Stimulated activated CD4-positive, alpha-beta T cell treated with anti-CD3 and anti-CD28 coated beads, Interleukin-4, amount 100 ng/mL, for 4 hours (primary cell): ENCODE results near the gene ARAP2.

ENCODE experiments used
- DNase-seq, 2 experiments: peaks; one replicate each; pipeline ENCODE4 v3.0.0-alpha.2; 2020

Gene ARAP2

DNA sequence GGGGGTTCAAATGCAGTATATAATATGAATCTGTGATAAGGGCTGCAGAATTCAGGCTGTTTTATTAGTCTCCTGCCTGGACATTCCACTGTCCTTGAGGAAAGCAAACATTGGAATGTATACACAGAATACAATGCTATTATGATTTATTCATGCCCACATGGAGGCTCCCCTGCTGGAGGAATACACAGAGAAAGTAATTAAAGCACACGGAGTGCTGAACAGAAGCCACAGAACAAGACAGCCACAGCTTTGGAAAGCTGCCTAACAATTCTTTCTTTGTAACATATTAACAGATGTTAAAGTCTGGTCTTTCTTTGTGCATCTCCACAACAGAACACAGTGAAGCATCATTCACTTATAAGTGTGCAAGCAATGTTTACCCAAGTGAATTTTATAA is 155.8 kb downstream of the ARAP2 start:
- DNase-seq = no peak

DNA sequence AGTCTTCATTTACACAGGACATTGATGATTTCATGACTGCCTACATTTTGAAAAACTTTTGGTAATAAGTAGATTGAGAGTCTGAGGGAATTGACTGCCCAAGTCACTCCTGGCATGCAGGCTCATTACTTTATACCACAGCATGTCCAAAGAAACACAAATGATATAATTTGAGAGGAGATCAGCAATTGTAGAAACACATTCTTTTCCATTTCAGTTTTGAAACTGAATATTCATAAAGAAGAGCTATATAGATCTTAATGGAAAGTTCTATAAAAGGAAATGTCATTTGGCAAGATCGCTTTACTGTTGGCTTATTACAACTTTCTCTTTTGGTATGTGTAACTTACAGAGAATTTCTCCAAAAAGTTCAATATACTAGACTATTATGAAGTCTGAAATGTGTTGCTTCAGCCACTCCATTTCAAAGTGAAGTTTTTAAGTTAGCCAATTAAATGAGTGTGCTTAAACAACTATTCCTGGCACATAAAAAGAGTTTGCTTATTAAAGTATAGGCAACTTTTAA is 158.0 kb downstream of the ARAP2 start:
- DNase-seq = no peak

DNA sequence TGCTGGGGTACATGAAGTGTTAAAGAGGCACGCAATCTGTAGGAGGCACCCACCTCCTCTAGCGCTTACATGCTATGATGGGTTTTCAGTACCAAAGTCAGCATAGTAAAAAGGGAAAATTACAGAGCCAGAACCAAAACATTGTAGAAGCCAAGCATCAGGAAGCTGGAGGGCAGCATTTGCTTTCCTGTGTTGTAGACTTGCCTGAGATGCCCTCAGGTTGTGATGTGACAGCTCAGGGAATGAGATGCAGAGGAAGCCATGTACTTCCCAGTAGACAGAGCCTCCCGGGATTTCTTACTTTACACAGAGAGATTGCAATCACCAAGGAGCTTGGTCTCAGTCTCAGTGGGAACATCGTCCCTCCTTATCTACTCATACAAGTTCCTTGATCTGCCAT is 161.5 kb downstream of the ARAP2 start:
- no peak for DNase-seq

DNA sequence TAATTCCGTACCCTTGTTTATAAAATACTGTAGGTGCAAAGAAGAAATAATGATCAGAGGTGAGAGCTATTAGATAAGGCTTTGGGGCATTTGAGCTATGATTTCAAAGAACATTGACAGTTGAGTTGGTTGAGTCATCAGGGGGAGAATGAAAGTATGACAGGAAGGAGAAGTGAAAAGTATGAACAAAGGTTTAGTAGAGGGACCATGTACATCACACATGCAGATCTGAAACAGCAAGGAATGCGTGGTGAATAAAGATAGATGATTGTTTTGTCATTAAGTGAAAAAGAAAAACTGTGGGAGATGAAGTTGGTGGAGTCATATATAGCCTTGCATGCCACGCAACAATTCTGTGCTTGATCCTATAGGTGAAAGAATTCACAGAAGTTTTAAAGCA is 163.1 kb downstream of the ARAP2 start:
- no peak for DNase-seq

DNA sequence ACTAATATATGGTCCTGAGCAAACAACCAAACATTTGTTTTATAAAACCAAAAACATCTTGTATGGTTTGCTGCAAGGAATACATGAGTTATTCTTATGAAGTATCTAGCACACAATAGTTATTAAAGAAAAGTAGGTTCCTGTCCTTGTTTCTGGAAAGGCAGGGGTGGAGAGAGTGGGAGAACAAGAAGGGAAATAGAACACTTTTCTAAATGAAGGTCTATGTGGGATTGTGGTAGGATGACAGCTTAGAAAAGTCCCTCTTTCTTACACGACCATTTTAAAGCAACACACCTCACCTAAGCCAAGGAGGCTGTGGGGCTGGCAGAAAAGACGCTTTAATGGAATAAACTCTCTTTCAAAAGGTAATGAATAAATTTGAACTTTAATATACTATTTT is 164.6 kb downstream of the ARAP2 start:
- no peak for DNase-seq

DNA sequence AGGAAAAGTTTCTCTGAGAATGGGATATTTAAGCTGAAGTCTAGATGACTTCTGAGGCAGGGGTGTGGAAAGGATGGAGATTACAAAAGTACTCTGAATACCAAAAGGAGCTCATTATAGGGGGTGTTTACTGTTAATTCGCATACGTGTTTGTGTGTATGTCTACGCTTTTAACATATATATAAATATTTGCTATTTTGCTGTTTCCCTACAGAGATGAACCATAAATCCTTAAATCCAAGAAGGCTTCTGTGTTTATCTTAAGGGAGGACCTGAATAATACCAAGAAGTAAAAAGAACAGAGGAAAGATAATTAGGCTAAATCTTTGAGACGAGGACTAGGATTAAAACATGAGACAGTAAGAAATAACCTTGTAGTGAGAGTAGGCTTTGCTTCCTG is 166.0 kb downstream of the ARAP2 start:
- DNase-seq = no peak

DNA sequence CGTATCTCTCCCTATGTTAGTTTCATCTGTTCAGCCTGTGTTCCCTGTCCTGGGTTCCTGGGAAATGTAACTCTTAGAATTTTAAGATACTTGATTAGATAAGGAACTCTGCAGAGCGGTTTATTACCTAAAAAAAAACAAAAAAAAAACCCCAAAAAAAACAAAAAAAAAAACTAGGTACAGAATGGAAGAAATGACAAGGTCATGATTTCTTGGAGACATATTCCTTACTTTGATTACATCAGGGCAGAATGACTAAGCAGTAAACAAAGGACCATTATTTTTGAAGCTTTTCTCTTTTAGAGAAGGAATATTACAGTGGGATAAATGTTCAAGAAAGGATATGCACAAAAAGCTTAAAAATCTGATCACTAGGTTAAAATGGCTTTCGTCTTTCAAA is 171.8 kb downstream of the ARAP2 start:
- DNase-seq = no peak

DNA sequence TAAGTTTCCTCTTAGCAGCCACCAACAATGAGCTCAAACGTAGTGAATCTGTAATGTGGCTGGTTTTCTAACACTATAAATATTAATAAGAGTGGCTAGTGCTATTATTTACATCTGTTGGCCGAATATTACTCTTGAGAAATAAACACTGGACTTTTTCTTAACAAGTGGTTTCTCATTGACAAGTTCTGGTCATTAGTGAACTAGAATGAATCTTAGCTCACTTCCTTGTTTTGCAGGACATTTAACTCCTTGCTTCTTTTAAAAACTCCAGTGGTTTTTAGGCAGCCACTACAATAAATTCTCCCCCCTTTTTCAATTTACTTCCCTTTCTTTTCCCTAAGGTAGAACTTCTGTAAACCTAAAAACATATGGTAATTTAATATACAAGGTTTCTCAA is 177.2 kb downstream of the ARAP2 start:
- no peak for DNase-seq

DNA sequence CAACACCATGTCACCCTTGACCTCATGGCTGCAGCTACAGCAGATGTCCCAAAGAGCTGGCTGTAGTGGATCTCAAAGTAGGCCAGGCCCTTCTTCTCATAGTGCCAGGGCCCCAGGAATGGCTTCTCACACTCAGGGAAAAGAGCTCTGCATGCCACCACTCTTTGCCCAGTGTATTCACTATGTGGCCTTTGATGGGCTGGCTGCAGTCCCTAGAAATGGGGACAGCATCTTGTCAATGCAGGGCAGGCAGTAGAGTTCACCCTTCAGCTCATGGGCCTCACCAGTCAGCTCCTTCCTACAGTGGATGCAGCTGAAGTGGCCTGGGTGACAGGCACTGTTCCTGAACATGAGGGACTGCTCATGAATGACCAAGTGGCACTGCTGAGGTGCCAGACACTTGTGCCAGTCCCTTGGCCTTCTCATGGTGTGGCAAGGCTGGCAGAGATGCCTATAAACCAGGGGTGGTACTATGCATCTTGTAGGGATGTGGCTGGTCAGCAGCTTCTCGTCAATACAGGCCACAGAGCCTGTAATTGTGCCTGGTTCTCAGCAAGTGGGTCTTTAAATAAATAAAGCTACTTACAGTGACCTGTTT is 178.9 kb downstream of the ARAP2 start:
- DNase-seq = no peak

DNA sequence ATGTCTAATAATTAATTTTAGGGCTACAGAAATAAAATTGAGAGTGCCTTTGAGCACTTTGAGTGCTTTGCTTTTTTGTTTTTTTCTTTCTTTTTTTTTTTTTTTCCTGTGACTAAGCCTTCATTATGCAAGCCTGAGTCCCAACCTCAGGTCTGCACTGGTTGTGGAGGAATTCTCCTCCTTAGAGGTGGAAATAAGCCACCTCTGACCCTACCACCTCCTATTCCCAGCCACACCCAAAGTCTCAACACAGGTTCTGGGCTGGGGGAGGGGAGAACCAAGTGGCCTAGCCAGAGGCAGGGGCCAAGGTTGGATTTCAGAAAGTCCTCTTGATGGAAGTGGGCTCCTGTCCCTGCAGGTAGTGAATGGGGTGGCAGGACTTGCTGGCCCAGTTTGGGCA is 180.2 kb downstream of the ARAP2 start:
- DNase-seq = no peak

DNA sequence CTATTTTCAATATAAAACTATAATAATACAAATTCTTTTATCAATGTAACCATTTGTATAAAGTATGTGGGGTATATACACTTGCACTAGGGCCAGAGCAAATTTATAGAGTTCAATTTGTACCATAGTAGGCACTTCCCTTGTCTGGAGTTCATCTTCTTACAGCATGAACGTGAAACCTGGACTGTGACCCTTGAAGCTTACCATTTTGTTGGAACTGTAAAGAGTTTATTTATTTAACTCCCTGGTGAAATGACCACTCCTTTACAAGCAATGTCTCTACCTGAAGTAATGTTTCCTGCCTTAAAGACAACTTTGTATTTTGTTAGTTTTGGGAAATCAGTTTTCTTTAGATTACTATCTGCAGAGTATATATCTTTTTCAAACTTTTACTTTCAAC is 188.2 kb downstream of the ARAP2 start:
- no peak for DNase-seq

DNA sequence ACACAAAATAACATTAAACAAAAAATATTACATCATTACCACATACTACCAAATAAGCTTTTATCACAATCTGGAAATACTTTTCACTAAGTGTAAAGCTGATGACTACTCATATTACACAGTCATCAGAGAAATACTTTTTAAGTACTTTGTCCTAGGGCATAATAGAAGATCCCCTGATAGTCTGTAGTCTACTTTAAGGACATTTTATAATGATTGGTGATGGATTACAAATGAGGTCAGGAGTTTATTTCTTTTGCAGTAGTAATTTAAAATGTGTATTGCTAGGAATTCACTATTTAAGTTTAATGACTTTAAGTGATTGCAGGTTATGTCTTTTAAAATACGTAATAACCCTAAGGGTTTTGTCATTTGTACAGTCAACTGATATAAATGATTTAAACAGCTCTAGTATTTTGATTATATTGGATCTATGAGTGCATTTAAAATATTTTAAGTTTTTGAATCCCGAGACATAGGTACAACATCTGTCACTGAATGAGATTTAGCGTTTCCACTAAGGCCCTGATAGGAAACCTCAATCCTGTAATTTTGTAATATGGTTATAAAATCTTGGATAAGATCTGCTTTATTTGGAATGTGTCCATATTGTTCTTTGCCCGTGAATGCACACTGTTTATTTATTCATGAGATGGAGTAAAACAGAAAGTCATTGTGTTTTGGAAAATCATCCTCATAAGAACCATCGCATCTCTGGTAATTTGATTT is 189.5 kb downstream of the ARAP2 start:
- DNase-seq = no peak

DNA sequence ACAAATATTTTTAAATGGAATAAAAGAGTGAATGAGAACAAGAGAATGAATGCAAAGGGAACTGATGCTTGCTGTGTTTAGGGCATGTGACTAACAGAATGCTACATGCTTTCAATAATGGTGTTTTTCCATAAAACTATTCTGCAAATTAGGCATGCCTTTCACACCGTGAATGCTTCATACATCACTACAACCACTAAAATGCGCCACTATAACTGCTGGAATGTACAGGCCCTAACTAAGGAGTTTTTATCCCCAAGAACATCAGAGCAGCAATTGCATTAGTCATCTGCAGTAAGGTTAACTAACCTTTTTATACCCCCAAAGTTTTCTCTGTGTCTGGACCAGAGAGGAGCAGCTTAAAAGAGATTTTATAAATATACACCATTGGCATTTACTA is 190.4 kb downstream of the ARAP2 start:
- DNase-seq = no peak

DNA sequence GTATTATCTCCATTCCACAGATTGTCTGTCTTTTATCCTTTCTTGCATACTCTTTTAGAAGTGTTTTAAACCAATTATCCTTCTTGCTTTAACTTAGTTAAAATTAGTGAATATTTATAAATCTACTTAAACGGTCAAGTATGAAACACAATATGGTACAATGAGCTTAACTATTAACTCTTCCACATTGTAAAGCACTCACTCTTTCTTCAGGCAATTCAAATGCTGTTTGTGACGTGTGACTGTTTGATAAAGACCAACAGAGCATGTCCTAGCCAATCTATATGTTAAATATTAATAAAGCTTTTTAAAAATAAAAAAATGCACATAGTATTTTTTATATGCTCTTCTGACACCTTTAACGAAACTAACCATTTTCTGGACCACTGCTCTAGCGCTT is 192.7 kb downstream of the ARAP2 start:
- DNase-seq = no peak

DNA sequence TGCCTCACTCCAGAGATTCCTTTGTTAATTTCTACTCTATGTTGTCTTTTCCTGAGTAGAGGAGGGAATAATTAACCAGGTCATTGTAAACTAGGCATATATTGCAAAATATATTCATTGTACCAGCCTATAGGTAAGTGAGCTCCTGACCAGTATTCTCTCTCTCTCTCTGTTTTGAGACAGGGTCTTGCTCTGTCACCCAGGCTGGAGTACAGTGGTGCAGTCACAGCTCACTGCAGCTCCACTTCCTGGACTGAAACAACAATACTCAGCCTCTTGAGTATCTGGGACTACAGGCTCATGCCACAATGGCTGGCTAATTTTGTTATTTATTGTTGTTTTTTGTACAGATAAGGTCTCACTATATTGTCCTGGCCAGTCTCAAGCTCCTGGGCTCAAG is 198.3 kb downstream of the ARAP2 start:
- DNase-seq = no peak

DNA sequence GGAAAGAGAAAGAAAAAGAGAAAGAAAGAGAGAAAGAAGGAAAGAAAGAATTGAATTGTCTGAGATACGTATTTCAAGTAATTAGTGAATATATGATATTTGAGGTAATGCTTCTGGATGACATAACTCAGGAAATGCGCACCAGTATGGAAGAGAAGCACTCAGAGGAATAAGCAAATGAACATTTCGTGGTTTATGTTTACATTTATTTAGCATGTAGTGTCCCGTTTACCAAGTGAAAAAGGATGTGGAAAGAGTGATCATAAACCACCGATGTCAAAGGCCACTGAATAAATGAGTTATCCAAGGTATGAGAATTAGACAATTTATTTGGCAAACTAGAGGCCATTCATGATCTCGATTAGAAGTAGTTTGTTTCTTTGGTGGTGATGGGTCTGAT is 200.4 kb downstream of the ARAP2 start:
- no peak for DNase-seq

DNA sequence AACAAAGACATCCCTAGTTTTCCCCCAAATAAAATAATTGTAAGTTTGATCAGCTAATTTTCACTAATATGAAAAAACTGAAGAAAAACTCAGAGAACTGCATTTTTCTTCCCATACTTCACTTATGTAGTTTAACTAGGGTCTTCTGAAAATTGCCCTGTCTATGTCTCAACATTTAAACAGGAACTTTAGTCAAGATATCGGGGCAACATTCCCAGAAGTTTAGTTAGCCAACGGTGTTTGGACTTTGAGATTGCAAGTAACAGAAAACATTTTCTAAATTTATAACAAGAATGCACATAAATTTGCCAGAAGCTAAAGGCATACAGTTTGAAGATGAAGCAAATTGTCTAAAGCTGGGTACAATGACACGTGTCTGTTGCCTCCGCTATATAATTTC is 201.1 kb downstream of the ARAP2 start:
- no peak for DNase-seq

DNA sequence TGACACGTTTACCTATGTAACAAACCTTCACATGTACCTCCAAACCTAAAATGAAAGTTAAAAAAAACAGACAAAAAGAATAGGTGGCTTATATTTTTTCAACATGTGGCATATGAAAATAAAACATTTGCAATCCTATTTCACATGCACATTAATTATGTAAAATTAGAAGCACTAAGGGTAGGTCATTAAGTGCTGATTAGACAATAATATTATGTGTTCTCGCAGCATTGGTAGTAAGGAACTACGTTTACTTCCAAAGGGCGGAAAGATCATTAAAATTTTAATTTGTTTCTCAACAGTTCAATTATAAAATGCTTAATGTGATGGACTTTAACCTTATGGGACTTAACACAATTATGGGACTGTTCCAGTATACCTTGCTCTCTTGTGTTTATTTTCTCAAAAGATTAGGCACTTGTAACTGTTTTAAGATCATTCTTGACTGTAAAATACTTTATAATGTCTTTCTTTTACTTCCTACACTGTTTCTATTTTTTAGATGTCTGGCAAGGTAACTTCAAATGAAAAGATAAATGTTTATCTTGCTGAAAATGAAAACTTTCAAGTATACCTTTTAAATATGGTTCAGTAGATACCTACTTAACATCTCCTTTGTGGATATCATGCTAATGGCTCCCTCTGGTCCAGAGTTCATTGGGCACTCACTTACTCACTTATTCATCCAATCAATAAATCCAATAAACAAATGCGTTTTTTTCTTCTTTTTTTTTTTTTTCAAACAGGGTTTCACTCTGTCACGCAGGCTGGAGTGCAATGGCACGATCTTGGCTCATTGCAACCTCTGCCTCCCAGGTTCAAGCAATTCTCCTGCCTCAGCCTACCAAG is 202.0 kb downstream of the ARAP2 start:
- no peak for DNase-seq

DNA sequence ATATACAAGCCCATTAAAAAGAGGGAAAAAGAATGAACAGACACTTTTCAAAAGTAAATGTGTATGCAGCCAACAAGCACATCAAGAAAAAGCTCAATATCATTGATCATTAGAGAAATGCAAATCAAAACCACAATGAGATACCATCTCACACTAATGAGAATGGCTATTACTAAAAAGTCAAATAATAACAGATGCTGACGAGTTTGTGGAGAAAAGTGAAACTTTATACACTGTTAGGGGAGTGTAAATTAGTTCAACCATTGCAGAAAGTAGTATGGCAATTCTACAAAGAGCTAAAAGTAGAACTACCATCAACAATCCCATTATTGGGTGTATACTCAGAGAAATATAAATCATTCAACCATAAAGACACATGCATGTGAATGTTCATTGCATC is 203.0 kb downstream of the ARAP2 start:
- DNase-seq = no peak

DNA sequence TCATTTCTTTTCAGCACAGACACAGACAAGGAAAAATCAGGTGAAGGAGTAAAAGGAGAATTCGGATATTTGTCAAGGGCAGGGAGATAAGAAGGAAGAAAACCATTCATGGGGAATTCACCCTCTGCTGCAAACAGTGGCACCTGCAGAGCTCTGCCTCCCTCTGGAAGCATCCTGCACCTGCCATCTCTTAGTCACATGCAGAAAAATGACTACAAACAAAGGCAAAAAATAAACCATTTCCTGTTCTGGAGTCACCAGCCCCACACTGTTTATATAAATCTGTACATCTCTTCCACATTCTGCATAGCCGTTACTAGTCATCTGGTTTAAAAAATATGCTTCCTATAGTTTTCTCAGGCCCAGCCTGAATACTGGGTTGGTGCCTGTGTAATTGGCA is 205.3 kb downstream of the ARAP2 start:
- no peak for DNase-seq

DNA sequence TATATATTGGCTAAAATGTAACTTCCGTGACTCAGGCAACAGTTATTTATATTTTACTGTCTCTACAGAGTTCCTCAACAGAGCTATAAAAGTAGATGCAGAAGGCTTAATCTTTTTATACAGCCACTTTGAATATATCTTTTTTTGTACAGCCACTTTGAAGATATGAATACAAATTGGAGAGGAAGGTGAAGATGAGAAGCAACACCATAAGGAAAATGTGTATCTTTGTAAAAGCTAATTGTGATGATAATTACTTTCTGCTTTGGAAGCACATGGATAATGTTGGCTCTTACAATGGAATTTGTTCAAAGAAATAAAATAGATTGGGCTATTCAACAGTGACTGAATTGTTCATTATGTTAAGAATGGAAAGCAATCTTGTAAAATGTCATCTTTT is 205.8 kb downstream of the ARAP2 start:
- no peak for DNase-seq

DNA sequence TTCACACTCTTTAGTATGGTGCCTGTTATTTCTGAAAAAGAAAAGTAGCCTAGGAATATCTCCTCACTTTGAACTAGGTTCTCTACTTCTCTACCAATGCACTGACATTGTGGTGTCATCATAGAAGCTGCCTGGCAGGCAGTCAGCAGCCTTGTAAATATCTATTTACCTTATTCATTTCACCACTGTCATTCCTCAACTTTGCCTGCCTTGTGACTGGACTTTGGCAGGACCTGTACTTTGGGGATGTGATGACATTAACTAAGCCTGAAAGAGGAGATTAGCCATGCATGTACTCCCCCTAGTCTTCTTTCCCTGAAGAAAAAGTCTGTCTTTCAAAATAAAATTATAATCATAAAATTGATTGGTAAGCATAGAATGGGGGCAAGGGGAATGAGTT is 207.2 kb downstream of the ARAP2 start:
- no peak for DNase-seq

DNA sequence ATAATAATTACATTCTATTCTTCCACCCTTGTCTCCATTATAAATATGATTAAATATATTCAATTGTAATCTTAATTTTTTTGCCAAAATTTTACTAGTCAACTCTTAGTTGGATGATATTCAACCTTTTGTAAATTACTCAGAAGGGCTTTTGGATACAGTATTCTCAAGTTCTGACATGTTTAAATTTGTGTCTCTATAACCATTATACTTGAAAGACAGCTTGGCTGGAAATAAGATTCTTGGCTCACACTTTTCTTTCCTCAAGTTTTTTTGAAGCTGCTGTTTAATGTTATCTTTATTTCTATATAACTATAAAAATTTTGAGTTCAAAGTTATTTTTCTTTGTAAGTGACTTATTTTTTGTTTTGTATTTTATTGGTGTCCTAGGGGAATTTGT is 214.4 kb downstream of the ARAP2 start:
- DNase-seq = no peak

DNA sequence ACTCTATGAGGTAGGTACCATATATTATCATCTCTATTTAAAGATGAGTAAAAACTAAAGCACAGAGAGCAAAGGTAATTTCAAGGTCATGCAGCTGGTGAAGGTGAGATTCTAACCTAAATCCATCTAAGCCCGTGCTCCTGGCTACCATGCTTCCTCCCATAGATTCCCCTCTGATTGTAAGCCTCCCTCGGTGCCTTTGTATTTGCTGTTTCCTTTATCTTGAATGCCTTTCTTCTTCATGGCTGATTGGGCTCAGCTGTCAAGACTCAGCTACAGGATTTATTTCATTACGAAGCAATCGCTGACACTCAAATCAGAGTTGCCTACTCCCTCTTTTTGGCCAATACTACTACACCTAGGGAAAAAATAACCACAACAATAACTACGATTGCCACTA is 217.1 kb downstream of the ARAP2 start:
- no peak for DNase-seq
